GM12892 (cell line): ENCODE data around the gene ADCY9.

Experiments used
- POLR2A ChIP-seq: IDR thresholded peaks from 2 replicates; pipeline ENCODE4 v1.6.1; 2011; ENCODE audit warnings: low read depth, low read length, control low read depth
- POLR2AphosphoS5 ChIP-seq: IDR thresholded peaks from 2 replicates; pipeline ENCODE4 v1.6.1; 2011; ENCODE audit warnings: low read depth, low read length, control low read depth
- TAF1 ChIP-seq: IDR thresholded peaks from 2 replicates; pipeline ENCODE4 v1.6.1; 2011; ENCODE audit warnings: low read depth, mild to moderate bottlenecking, control low read depth, low read length, borderline replicate concordance

DNA sequence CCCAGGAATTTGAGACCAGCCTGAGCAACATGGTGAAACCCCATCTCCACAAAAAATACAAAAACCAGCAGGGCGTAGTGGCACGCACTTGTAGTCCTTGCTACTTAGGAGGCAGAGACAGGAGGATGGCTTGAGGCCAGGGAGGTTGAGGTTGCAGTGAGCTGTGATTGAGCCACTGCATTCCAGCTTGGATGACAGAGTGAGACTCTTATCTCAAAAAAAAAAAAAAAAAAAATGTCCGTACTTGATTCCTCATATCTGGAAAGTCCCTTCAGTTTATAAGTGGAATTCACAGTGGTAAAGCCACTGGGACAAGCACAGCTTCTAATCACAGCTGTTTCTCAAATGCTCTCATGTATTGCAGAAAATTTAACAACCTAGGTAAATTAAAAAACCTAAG lies 157.1 kb downstream of the ADCY9 start:
- TF ChIP-seq POLR2A (no peak), TAF1 (no peak), POLR2AphosphoS5 (no peak)
